ENCODE results near the gene CD58. TPM values are rescaled to one million over a fixed set of nuclear protein-coding genes. Genes with fewer than 3 reads are reported as not detected.

CD58 gene
- total and polyA plus RNA-seq, 5 donors from 2014 or later = 39.6 to 124 (median 80.8) TPM

DNA sequence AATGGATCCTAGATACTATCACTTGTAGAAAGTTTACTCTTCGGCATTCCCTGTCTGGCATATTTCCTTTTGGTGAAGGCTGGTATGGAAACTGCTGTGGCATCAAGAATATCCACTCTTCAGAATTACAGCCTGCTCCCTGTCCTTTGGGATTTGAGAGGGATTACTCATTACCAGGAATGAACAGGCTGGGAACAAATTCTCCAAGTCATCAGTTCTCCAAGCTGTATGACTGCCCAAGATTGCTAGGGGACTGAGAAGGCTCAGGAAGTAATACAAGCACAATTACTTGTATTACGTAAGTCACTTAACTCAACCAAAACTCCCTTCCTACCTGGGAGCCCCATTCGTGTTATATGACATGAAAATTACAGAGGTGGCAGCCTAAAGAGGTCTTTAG is 49.6 kb downstream of the CD58 start:
- Mint-ChIP-seq H3K27ac (no peak overlapping the region), H3K9me3 (peaks cover 0 to 4% (median 0%) of the 10 kb centered on the region in 7 donors)
- H3K27me3 ChIP-seq (ENCODE audit: control insufficient read depth, insufficient read depth, low read length) = no peaks in the 10 kb centered on the region

GRCh38 chr1:116518400-116518799 is 52.4 kb downstream of the CD58 start:
- Mint-ChIP-seq H3K27me3 (no peaks in the 10 kb centered on the region), H3K27ac (peak overlapping the region; percentile 7 to 89 (median 68)), H3K36me3 (peaks cover 4% of the 10 kb centered on the region), H3K4me3 (no peak overlapping the region), H3K9me3 (no peaks in the 10 kb centered on the region), H3K4me1 (peaks cover 22 to 45% (median 34%) of the 10 kb centered on the region in 4 donors)
- peaks cover 12% of the 10 kb centered on the region for H3K36me3 ChIP-seq (ENCODE audit: control insufficient read depth, insufficient read depth, low read length)
- H3K4me1 ChIP-seq (ENCODE audit: control insufficient read depth, insufficient read depth, low read length, poor library complexity, severe bottlenecking) = peaks cover 28% of the 10 kb centered on the region
- no peaks in the 10 kb centered on the region for H3K9me3 ChIP-seq (ENCODE audit: control insufficient read depth in 2 of 2, low read length in 2 of 2)
- H3K27me3 ChIP-seq (ENCODE audit: control insufficient read depth, insufficient read depth, low read length) = no peaks in the 10 kb centered on the region
- ATAC-seq (ENCODE audit: low read depth in 2 of 2) (no peak), DNase-seq (no peak)
- H3K27ac ChIP-seq (ENCODE audit: insufficient read depth, low read length, poor library complexity, severe bottlenecking) = no peak overlapping the region
- H3K4me3 ChIP-seq (ENCODE audit: low read depth, low read length) = no peak overlapping the region

More for the DNA sequence above, 49.6 kb downstream of the CD58 start:
- Mint-ChIP-seq H3K4me3 (no peak overlapping the region), H3K27me3 (no peaks in the 10 kb centered on the region), H3K36me3 (peaks cover 9% of the 10 kb centered on the region), H3K4me1 (peaks cover 9 to 21% (median 20%) of the 10 kb centered on the region in 4 donors)
- H3K9me3 ChIP-seq (ENCODE audit: control insufficient read depth in 2 of 2, low read length in 2 of 2) = no peaks in the 10 kb centered on the region
- peaks cover under 1% of the 10 kb centered on the region for H3K4me1 ChIP-seq (ENCODE audit: control insufficient read depth, insufficient read depth, low read length, poor library complexity, severe bottlenecking)
- peaks cover 14% of the 10 kb centered on the region for H3K36me3 ChIP-seq (ENCODE audit: control insufficient read depth, insufficient read depth, low read length)
- H3K4me3 ChIP-seq (ENCODE audit: low read depth, low read length) = no peak overlapping the region
- no peak overlapping the region for H3K27ac ChIP-seq (ENCODE audit: insufficient read depth, low read length, poor library complexity, severe bottlenecking)
- no peak for DNase-seq
- no peak for ATAC-seq (ENCODE audit: low read depth in 2 of 2)

DNA sequence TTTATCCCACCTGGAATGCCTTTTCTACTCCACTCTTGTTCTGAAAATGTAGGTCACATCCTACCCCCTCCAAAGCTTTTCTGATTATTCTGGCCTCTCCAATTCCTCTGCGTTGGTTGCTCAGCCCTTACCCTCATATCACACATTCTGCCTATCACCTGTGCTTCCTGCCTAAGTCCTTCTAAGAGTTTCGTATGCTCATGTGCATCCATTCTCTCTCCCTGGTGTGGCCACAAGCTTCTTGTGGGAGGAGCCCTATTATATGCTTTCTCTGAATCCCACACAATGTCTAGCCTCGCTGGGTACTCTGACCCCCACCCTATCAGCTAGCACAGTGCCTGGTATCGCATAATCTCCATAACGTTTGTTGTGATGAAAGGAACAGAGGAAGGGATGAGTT is 54.2 kb downstream of the CD58 start:
- H3K36me3 ChIP-seq (ENCODE audit: control insufficient read depth, insufficient read depth, low read length) = peaks cover 12% of the 10 kb centered on the region
- no peaks in the 10 kb centered on the region for H3K9me3 ChIP-seq (ENCODE audit: control insufficient read depth in 2 of 2, low read length in 2 of 2)
- H3K4me1 ChIP-seq (ENCODE audit: control insufficient read depth, insufficient read depth, low read length, poor library complexity, severe bottlenecking) = peaks cover 33% of the 10 kb centered on the region
- ATAC-seq (ENCODE audit: low read depth in 2 of 2) = no peak
- H3K27me3 ChIP-seq (ENCODE audit: control insufficient read depth, insufficient read depth, low read length) = no peaks in the 10 kb centered on the region
- no peak for DNase-seq
- Mint-ChIP-seq H3K9me3 (no peaks in the 10 kb centered on the region), H3K4me3 (peak overlapping the region in 2 of 4 donors; percentile 59 to 68), H3K36me3 (peaks cover 9% of the 10 kb centered on the region), H3K27me3 (no peaks in the 10 kb centered on the region), H3K27ac (peak overlapping the region; percentile 68 to 93 (median 91)), H3K4me1 (peaks cover 23 to 58% (median 43%) of the 10 kb centered on the region in 4 donors)
- H3K4me3 ChIP-seq (ENCODE audit: low read depth, low read length) = no peak overlapping the region
- peak overlapping the region; percentile 83 for H3K27ac ChIP-seq (ENCODE audit: insufficient read depth, low read length, poor library complexity, severe bottlenecking)

DNA sequence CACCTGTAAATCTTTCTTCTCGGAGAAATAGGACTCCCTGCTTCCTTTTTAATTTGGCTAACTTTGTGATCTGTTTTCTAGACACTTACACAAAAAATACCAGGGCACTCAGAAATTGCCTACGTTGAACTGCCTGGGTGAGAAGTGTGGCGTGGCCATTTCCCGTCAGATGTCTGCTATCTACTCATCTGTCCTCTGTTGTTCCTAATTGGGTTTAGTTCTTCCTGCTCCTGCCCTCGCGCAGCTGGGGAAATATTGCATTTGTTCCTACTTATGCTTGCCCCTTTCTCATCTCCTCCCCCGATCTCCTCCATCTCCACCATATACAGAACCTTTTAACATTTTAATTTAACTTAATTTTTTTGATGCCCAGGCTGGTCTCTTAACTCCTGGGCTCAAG is 55.1 kb downstream of the CD58 start:
- Mint-ChIP-seq H3K4me1 (peaks cover 30 to 67% (median 51%) of the 10 kb centered on the region in 4 donors), H3K4me3 (peak overlapping the region; percentile 26 to 85 (median 76)), H3K9me3 (no peaks in the 10 kb centered on the region), H3K27me3 (no peaks in the 10 kb centered on the region), H3K27ac (peak overlapping the region; percentile 91 to 98 (median 97)), H3K36me3 (peaks cover 9% of the 10 kb centered on the region)
- Histone ChIP-seq H3K36me3 (ENCODE audit: control insufficient read depth, insufficient read depth, low read length) (peaks cover 9% of the 10 kb centered on the region), H3K27me3 (ENCODE audit: control insufficient read depth, insufficient read depth, low read length) (no peaks in the 10 kb centered on the region), H3K4me1 (ENCODE audit: control insufficient read depth, insufficient read depth, low read length, poor library complexity, severe bottlenecking) (peaks cover 33% of the 10 kb centered on the region), H3K4me3 (ENCODE audit: low read depth, low read length) (peak overlapping the region; percentile 71), H3K9me3 (ENCODE audit: control insufficient read depth in 2 of 2, low read length in 2 of 2) (no peaks in the 10 kb centered on the region), H3K27ac (ENCODE audit: insufficient read depth, low read length, poor library complexity, severe bottlenecking) (peak overlapping the region; percentile 83)
- DNase-seq = peak in 1 of 3 donors; percentile 46
- ATAC-seq (ENCODE audit: low read depth in 2 of 2) = peak; percentile 30 to 49

DNA sequence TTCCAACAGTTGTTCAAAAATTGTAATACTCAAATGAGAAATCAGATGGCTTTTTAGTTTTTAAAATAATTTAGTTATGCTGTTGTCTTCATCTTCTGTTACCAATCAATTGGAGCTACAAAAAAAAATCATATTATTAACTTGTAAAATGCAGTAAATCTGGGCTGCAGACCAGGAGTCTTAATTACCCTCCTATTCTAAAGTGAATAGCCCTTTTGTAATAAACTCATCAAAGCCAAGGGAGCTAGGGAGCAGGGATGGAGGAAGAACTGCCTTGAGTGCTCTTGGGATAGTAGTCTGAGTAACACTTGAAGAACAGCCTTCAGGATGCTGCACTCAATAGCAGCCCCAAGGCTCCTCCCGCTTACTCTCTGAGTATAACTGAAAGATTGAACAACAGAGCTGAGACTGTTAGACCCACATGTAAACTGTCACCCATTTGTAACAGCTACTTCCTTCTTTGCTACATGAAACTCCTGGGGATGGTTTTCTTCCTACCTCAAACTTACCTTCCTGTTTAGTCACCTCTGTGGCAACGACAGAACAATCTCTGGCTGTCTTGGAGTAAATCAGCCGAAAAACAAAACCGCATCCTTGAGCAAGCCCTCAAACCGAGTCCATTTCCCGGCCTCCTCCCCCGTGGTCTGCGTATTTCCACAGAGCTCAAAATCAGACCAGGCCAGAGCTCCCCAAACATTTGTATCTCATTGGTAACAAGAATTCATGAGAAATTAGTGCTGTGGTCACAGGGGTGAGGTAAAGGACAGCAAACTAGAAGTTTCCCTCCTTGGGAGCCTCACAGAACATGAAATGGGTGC is 55.9 kb downstream of the CD58 start:
- Histone ChIP-seq H3K27ac (ENCODE audit: insufficient read depth, low read length, poor library complexity, severe bottlenecking) (peak overlapping the region; percentile 83), H3K4me3 (ENCODE audit: low read depth, low read length) (peak overlapping the region; percentile 71), H3K9me3 (ENCODE audit: control insufficient read depth in 2 of 2, low read length in 2 of 2) (no peaks in the 10 kb centered on the region), H3K27me3 (ENCODE audit: control insufficient read depth, insufficient read depth, low read length) (no peaks in the 10 kb centered on the region), H3K4me1 (ENCODE audit: control insufficient read depth, insufficient read depth, low read length, poor library complexity, severe bottlenecking) (peaks cover 39% of the 10 kb centered on the region), H3K36me3 (ENCODE audit: control insufficient read depth, insufficient read depth, low read length) (peaks cover 4% of the 10 kb centered on the region)
- ATAC-seq (ENCODE audit: low read depth in 2 of 2) (peak; percentile 67 to 70), DNase-seq (peak; percentile 38 to 73 (median 46))
- Mint-ChIP-seq H3K27ac (peak overlapping the region; percentile 91 to 98 (median 97)), H3K4me3 (peak overlapping the region; percentile 26 to 85 (median 76)), H3K36me3 (peaks cover 9% of the 10 kb centered on the region), H3K4me1 (peaks cover 30 to 68% (median 53%) of the 10 kb centered on the region in 4 donors), H3K27me3 (no peaks in the 10 kb centered on the region), H3K9me3 (no peaks in the 10 kb centered on the region)

DNA sequence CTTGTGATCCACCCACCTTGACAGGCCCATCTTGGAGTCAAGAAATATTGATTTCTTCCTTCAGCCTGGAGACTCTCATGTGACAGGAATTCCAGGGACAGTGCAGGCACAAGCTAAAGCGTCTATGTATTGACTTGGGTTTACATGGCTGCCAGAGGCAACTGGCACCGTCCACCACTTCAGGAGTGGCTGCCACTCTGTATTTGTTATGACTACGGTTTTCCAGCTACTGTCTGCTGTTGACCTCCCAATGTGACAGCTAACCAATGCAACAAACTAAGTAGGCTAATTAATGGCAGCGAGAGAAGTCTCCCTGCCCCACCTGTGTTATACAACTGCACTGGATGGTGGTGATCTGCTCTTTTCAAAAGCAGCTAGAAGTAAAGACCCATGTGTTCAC is 56.9 kb downstream of the CD58 start:
- H3K27ac Mint-ChIP-seq = peak overlapping the region in 2 of 3 donors; percentile 91 to 98
- no peaks in the 10 kb centered on the region for H3K9me3 Mint-ChIP-seq
- H3K27ac ChIP-seq (ENCODE audit: insufficient read depth, low read length, poor library complexity, severe bottlenecking) = peak overlapping the region; percentile 83
- peaks cover 9% of the 10 kb centered on the region for H3K36me3 Mint-ChIP-seq
- ATAC-seq (ENCODE audit: low read depth in 2 of 2) = no peak
- H3K36me3 ChIP-seq (ENCODE audit: control insufficient read depth, insufficient read depth, low read length) = peaks cover 3% of the 10 kb centered on the region
- no peaks in the 10 kb centered on the region for H3K9me3 ChIP-seq (ENCODE audit: control insufficient read depth in 2 of 2, low read length in 2 of 2)
- H3K4me3 Mint-ChIP-seq = peak overlapping the region in 1 of 4 donors; percentile 16
- no peak for DNase-seq
- H3K4me3 ChIP-seq (ENCODE audit: low read depth, low read length) = peak overlapping the region; percentile 71
- peaks cover 30 to 77% (median 58%) of the 10 kb centered on the region in 4 donors for H3K4me1 Mint-ChIP-seq
- H3K27me3 Mint-ChIP-seq = no peaks in the 10 kb centered on the region
- H3K4me1 ChIP-seq (ENCODE audit: control insufficient read depth, insufficient read depth, low read length, poor library complexity, severe bottlenecking) = peaks cover 48% of the 10 kb centered on the region
- H3K27me3 ChIP-seq (ENCODE audit: control insufficient read depth, insufficient read depth, low read length) = no peaks in the 10 kb centered on the region

DNA sequence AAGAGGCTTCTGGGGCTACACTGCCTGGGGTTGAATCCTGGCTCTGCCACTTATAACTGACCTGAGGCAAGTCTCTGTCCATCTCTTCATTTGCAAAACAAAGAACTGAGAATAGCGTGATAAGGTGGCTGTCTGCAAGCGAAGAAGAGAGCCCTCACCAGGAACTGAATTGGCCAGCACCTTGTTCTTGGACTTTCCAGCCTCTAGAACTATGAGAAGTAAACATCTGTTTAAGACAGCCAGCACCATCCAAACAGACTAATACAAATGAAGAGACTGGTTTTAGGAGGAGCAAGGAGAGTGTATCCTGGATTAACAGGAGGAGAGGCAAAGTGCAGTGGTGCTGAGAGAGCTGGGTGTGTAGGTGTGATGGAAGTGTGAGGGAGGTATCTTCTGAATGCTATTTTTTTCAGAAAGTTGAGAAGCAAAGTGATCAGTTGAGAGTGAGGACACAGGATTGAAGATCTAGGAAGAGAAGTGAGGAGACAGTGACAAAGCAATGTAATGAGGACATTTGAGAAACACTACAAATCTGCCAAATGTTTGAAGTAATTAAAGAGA is 59.3 kb downstream of the CD58 start:
- Mint-ChIP-seq H3K4me3 (peak overlapping the region in 3 of 4 donors; percentile 22 to 64 (median 49)), H3K4me1 (peaks cover 38 to 80% (median 63%) of the 10 kb centered on the region in 4 donors), H3K27me3 (no peaks in the 10 kb centered on the region), H3K9me3 (no peaks in the 10 kb centered on the region), H3K27ac (peak overlapping the region; percentile 67 to 93 (median 92)), H3K36me3 (peaks cover 6% of the 10 kb centered on the region)
- H3K9me3 ChIP-seq (ENCODE audit: control insufficient read depth in 2 of 2, low read length in 2 of 2) = no peaks in the 10 kb centered on the region
- DNase-seq (no peak), ATAC-seq (ENCODE audit: low read depth in 2 of 2) (no peak)
- no peaks in the 10 kb centered on the region for H3K36me3 ChIP-seq (ENCODE audit: control insufficient read depth, insufficient read depth, low read length)
- no peak overlapping the region for H3K4me3 ChIP-seq (ENCODE audit: low read depth, low read length)
- H3K4me1 ChIP-seq (ENCODE audit: control insufficient read depth, insufficient read depth, low read length, poor library complexity, severe bottlenecking) = peaks cover 62% of the 10 kb centered on the region
- H3K27me3 ChIP-seq (ENCODE audit: control insufficient read depth, insufficient read depth, low read length) = no peaks in the 10 kb centered on the region
- H3K27ac ChIP-seq (ENCODE audit: insufficient read depth, low read length, poor library complexity, severe bottlenecking) = no peak overlapping the region

Measured in CD4-positive, CD25-positive, alpha-beta regulatory T cell (primary cell).